Cardiac fibroblast (primary cell): ENCODE measurements around the gene MAP4K5.
"Not testable (repeated sequence)": the region's sequence is repeated elsewhere in the genome, so short reads cannot be mapped to it uniquely, and the experiment has no call there.

Source experiments
- DNase-seq, 2 donors: peaks; one replicate each; pipeline versions ENCODE4 v3.0.0 to v3.0.0-alpha.2; 2010; ENCODE audit warnings: low read depth in 2 of 2
- H3K4me3 ChIP-seq, 2 donors: replicated peaks in 1 of 2; 1 replicate in 1 of 2; 2 replicates in 1 of 2; pipeline ENCODE4 v1.5.1; 2011; ENCODE audit warnings: low read depth in 2 of 2, low read length in 2 of 2, mild to moderate bottlenecking in 2 of 2, moderate library complexity in 1 of 2
- TF ChIP-seq, protein P1 (sequence below): IDR thresholded peaks from one replicate; pipeline ENCODE4 v1.5.1; 2011; ENCODE audit warnings: low read depth, mild to moderate bottlenecking, low read length, inconsistent platforms

Gene MAP4K5

DNA sequence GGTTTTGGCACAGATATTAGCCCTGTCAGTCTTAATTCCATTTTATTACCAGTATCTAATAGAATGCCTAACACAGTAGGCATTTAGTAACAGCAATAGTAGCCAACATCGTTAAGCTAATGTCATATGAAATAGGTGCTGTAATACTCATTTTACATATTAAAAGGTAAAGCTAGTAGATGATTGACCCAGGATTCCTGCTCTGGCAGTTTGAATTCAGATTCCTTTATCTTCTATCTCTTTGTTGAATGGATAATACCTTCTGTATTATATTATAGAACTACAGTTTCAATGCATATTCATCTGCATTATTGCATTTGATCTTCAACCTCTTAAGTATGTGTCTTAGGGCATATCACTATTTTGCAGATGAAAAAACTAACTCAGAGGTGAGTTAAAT, 30.5 kb upstream of the MAP4K5 start:
- TF ChIP-seq, protein P1, sequence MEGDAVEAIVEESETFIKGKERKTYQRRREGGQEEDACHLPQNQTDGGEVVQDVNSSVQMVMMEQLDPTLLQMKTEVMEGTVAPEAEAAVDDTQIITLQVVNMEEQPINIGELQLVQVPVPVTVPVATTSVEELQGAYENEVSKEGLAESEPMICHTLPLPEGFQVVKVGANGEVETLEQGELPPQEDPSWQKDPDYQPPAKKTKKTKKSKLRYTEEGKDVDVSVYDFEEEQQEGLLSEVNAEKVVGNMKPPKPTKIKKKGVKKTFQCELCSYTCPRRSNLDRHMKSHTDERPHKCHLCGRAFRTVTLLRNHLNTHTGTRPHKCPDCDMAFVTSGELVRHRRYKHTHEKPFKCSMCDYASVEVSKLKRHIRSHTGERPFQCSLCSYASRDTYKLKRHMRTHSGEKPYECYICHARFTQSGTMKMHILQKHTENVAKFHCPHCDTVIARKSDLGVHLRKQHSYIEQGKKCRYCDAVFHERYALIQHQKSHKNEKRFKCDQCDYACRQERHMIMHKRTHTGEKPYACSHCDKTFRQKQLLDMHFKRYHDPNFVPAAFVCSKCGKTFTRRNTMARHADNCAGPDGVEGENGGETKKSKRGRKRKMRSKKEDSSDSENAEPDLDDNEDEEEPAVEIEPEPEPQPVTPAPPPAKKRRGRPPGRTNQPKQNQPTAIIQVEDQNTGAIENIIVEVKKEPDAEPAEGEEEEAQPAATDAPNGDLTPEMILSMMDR: no peak
- H3K4me3 ChIP-seq: no peak overlapping the region
- no peak for DNase-seq

GRCh38 chr14:50560931-50561285, 28.5 kb upstream of the MAP4K5 start:
- peak; percentile 48 to 58 for DNase-seq
- TF ChIP-seq, protein P1: no peak
- peak overlapping the region; percentile 62 to 69 for H3K4me3 ChIP-seq

DNA sequence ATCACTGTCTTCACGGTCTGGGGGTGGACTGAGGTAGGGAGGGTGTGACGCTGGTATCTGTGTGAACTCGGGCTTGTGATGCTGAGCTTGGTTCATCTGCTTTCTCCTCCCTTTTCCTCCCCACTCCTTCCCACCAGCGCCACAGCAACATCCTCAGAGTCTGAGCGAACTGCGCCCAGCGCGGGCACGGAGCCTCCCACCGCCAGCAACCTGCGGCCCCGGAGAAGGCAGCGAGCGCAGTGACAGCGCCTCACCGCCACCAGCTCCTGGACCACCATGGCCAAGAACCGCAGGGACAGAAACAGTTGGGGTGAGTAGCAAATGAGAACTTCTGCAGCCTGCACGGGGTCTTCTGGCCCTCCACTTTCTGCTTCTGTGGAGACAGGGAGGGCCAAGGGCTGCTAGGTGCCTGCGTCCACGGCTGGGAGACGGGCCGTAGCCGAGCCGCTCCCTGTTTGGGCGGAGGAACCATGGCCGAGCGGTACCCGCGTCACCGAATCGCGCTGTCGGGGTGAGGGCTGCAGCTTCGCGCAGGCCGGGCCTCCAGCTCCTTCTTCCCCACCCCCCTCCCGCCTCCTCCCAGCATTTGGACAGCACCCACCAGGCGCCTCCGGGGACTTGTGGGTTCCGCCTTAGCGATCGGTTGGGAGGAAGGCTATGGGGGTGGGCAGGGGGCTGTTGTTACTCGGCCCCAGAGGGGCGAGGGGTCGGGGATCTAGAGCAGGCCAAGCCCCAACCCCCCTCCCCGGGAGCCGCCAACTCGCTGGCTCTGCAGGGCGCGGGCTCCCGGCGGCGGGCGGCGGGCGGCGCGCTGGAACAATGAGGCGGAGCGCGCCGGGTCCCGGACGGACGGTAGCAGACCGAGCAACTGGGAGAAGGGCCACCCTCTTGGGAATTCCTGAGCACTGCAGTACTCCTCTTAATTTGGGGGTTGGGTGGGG, 27.9 kb upstream of the MAP4K5 start, which contains the start of gene ATL1:
Gene ATL1, plus strand, starts transcription at position 156 of the 941 bp plus-strand sequence. Its CDS starts 121 bp downstream, at position 277.
- peak; percentile 65 to 67 for DNase-seq
- TF ChIP-seq, protein P1: no peak
- H3K4me3 ChIP-seq: peak within 1 kb of the TSS; percentile 62 to 69

- not testable (repeated sequence) for DNase-seq
Observed at GRCh38 chr14:50552796-50553195, 20.4 kb upstream of the MAP4K5 start.

GRCh38 chr14:50551877-50552276, 19.5 kb upstream of the MAP4K5 start:
- TF ChIP-seq, protein P1: no peak
- no peak for DNase-seq
- no peak overlapping the region for H3K4me3 ChIP-seq

More at GRCh38 chr14:50552796-50553195, 20.4 kb upstream of the MAP4K5 start:
- not testable (repeated sequence) for H3K4me3 ChIP-seq

- TF ChIP-seq, protein P1: no peak
- no peak for DNase-seq
Observed at GRCh38 chr14:50550294-50550693, 17.9 kb upstream of the MAP4K5 start.

GRCh38 chr14:50545618-50546017, 13.2 kb upstream of the MAP4K5 start:
- no peak for DNase-seq
- H3K4me3 ChIP-seq: no peak overlapping the region
- TF ChIP-seq, protein P1: no peak

More at GRCh38 chr14:50550294-50550693, 17.9 kb upstream of the MAP4K5 start:
- H3K4me3 ChIP-seq: no peak overlapping the region
